HL-60/S4 (cell line): ENCODE data around the gene ZNF791.
"Not testable (repeated sequence)": the region's sequence is repeated elsewhere in the genome, so short reads cannot be mapped to it uniquely, and the experiment has no call there.

Source experiments
- in situ Hi-C: fragments of 300-500 bp; cut with MboI; formaldehyde crosslinking; loops from 2 replicates; pipeline ENCODE4 v1.14.3; 2022; ENCODE audit warnings: low sequenced_read_pairs

The ZNF791 gene

DNA sequence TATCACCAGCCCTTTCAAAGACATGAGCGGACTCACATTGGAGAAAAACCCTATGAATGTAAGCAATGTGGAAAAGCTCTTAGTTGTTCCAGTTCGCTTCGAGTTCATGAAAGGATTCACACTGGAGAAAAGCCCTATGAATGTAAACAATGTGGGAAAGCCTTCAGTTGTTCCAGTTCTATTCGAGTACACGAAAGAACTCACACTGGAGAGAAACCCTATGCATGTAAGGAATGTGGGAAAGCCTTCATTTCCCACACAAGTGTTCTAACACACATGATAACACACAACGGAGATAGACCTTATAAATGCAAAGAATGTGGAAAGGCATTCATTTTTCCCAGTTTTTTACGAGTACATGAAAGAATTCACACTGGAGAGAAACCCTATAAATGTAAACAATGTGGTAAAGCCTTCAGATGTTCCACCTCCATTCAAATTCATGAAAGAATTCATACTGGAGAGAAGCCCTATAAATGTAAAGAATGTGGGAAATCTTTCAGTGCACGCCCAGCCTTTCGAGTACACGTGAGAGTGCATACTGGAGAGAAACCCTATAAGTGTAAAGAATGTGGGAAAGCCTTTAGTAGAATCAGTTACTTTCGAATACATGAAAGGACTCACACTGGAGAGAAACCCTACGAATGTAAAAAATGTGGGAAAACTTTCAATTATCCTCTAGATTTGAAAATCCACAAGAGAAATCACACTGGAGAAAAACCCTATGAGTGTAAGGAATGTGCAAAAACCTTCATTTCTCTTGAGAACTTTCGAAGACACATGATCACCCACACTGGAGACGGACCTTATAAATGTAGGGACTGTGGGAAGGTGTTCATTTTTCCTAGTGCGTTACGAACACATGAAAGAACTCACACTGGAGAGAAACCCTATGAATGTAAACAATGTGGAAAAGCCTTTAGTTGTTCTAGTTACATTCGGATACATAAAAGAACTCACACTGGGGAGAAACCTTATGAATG lies 17.6 kb downstream of the ZNF791 start:
- in situ Hi-C loops: no loop called here

DNA sequence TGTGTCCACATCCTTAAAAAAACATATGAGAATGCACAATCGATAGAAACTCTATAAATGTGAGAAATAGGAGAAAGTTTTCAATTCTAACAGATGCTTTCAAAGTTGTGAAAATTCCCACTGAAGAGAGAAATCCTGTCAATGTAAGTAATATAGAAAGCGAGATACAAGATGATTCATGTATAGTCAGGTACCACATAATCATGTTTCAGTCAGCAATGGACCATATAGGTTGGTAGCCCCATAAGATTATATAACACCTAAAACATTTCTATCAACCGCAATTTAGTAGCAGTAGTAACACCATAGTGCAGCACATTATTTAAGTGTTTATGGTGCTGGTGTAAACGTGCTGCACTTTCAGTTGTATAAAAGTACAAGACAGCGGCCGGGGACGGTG lies 18.5 kb downstream of the ZNF791 start:
- in situ Hi-C loops: no loop called here

DNA sequence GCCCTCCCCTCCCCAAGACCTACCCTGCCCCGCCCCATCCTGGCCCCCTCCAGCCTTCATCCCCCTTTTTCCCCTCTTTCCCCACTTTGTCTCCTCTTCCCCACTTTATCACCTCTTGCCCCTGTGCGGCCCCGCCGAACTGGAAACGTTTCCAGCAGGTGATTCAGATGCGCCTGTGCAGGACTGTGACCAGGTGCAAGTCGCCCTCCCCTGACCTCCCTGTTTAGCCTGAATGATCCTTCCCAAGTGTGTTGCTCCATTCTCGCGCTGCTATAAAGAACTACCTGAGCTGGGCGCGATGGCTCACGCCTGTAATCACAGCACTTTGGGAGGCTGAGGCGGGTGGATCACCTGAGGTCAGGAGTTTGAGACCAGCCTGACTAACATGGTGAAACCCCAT lies 25.9 kb downstream of the ZNF791 start:
- in situ Hi-C loops: no loop called here

DNA sequence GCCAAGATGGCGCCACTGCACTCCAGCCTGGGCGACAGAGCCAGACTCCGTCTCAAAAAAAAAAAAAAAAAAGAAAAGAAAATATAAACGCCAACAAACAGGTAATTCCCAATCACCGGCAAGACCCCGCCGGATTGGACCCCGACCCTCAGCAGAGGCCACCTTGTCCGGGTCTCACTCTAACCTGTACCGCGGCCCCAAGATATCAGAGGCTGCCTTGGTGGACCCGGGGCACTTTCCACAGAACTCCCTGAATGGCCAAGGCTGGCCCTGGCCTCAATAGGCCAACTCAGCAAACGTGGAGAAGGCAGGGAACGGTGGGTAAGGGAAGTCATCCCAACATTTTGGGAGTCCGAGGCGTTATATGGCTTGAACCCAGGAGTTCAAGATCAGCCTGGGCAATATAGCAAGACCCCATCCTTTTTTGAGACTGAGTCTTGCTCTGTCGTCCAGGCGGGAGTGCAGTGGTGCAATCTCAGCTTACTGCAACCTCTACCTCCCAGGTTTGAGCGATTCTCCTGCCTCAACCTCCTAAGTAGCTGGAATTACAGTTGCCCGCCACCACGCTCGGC lies 28.0 kb downstream of the ZNF791 start:
- in situ Hi-C loops: no loop called here

DNA sequence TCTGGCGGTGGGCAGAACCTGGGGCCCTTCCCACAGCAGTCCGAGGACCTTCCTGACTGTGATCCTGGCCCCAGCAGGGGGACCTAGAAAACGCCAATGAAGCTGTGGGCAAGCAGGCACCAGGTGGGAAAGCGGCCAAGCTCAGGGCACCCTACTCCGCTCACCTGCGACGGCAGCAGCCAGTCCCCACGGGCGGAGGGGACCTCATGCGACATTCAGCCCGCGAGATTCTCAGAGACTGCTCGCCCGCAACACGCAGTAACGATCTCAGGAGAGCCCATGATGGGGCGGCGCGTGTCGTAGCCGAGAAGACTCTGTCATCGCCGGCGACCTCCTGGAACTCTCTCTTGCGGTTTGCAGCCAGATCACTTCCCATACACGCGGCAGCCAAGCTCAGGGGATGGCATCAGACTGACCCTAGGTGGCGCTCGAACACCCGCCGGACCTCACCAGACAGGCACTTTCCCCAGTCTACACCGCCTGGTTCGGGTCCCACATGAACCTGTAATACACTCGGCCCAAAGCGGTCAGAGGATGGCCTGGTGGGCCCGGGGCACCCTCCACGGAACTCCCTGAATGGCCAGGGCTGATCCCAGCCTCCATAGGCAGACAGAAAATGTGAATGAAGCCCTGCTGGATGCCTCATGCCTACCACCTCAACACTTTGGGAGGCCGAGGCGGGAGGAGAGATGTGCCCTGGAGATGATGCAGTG lies 29.3 kb downstream of the ZNF791 start:
- in situ Hi-C loops: no loop called here

DNA sequence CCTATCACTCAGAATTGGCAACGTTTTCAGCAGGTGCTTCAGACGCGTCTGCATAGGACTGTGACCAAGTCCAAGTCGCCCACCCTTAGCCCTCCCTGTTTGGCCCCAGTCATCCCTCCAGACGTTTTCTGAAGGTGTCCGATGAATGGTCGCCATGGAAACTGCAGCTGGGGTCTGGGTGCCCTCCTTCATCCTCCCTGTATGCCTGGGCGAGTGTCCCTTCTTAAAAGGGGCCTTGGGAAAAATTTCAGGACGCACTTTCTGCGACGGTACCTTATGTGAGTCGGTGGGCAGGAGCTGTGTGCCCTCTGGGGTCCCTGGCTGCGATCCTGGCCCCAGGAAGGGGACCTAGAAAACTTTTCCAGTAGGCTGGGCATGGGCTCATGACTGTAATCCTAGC lies 30.7 kb downstream of the ZNF791 start:
- in situ Hi-C loops: no loop called here

DNA sequence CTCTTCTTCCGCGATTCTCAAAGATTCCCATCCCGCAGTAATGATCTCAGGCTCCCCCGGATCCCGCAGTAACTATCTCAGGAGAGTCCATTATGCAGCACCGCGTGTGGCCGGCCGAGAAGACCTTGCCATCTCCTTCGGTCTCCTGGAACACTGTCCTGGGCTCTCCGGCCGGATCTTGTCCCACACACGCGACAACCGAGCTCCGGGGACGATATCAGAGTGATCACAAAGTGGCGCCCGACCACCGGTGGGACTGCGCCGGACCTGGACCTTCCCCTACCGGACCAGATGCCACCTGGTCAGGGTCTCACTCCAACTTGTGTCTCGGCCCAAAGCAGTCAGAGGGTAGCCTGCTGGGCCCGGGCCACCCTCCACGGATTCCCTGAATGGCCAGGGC lies 31.8 kb downstream of the ZNF791 start:
- in situ Hi-C loops: no loop called here

DNA sequence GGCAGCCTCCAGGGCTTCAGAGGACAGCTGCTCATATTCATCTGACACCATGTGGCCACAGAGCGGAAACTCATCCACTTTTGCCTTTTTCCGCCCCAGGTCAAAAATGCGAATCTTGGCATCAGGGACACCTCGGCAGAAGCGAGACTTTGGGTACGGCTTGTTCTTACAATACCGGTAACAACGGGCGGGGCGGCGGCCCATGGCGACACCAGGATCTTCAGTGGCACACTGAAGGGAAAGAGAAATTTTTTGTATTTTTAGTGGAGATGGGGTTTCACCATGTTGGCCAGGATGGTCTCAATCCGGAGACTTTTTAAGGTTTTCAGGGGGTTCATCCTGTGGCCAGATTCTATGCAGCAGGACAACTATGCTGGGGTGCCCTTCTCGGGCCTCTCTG lies 33.0 kb downstream of the ZNF791 start:
- in situ Hi-C loops: not testable (repeated sequence)

DNA sequence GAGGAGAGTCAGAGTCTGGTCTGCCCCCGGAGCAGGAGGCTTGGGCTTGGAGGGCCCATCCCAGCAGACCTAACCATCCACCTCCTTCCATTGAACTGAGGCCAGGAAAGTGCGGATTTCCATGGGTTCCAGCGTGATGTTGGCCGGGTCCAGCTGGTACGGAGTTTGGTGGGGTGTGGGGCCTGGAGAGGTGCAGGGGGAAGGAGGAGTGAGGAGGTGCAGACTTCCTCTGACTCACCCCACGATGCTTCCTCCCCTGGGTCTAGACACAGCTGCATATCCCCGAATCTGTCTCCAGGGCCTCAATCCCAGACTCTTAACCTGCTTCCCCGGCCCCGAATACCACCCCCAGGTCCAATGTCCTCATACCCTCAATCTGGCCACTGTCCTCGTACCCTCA lies 35.8 kb downstream of the ZNF791 start:
- in situ Hi-C loops: no loop called here

DNA sequence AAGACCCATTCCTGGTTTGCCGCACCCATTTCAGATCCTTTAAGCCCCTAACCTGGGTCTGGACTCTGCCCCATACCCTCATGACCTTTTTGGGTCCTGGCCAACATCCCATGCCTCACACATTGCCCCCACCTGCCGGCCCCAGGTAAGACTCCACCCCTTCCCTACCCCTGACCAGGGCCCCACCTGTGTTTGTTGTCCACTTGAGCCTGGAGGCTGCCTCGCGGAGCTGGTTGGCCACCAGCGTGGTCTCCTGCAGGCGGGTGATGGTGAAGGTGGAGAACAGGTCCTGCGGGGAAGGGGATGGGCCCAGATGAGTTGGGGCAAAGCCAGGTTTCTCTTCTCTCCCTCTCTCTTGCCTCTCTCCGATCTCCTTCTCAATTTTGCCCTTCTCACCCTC lies 36.3 kb downstream of the ZNF791 start:
- in situ Hi-C loops: no loop called here

DNA sequence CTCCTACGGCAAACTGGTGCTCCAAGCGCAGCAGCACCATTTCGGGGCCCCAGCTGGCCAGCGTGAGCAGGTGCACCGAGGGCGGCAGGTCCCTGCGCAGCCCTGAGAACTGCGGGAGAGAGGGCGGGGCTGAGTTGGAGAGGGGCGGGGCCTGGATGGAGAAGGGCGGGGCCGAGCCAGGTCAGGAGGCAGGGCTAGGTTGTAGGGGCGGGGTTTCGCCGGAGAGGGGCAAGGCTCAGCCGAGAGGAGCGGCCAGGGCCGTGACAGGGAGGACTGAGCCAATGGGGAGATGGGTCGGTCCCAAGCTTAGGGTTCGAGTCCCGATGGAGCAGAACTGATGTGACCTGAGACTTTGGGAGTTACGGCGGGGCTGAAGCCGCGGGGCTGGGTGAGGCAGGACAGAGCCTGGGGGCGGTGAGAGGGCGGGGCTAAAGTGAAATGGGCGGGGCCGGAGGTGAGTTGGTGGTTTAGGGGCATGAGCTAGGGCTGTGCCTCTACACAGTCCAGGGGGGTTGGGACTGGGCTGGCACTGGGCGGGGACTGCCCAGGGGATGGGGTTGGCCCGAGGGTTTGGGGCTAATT lies 36.9 kb downstream of the ZNF791 start:
- in situ Hi-C loops: no loop called here

DNA sequence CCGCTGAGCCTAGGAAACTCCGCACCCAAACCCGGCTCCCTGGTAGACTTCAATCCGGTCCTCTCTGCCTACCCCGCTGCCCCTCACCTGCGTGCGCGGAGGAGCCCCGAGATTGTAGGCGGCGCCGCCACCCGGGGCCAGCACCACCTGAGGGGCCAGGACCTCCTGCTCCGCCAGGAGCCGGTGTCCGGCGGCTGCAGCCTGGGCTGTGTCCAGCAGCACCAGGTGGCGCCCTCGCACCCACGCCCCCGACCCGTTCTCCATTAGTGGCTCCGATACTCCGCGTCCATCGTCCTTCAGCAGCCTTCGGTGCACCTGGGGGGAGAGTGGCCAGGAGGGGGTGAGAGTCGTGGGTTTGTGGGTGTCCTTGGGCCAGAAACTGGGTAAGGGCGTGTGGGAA lies 37.4 kb downstream of the ZNF791 start:
- in situ Hi-C loops: no loop called here

DNA sequence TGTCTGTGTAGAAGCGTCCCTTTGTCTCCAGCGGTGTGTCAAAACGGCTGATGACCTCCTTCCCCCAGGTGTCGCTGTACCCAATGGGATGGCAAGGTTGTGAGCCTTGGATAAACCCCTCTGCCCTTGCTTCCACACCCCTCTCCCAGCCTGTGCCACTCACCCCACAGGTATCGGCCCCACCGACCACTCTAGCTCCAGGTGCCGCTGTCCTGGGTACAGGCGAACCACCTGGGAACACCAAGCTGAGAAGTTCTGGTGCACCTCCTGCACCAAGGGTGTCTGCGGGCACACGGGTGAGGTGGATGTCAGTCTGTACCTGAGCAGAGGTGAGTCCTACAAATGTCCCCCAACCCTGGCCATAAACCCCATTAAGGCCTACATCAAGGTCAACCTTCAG lies 39.2 kb downstream of the ZNF791 start:
- in situ Hi-C loops: no loop called here

DNA sequence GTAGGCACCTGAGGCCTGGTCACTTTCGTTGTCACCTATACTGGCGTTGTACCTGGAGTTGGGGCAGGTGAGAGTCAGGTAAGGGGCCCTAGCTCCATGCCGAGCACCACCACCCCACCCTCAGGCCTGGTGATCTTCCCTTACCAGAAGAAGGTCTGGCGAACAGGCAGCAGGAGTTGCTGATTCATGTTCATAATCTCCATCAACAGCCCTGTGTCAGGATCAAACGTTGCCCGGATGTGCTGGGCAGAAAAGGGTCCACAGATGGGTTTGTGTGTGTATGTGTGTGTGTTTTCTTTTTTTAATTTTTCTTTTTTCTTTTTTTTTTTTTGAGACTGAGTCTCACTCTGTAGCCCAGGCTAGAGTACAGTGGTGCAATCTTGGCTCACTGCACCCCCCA lies 41.5 kb downstream of the ZNF791 start:
- in situ Hi-C loops: no loop called here

DNA sequence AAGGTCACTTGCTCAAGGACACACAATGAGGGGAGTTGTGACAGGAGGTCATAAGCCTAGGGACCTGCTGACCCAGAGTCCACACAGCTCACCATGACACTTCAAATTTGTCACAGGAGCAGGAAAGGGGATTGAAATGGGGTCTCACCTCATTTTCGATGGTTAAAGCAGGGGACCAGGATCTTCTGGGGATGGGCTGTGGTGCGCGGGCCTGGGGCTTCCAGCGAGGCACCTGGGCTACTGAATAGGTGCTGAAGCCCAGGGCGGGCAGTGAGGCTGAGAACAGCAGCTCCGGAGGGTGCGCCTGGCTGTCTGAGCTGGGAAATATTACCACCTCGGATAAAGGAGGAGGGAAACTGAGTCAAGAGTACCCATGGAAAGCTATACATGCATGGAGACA lies 44.8 kb downstream of the ZNF791 start:
- in situ Hi-C loops: no loop called here

DNA sequence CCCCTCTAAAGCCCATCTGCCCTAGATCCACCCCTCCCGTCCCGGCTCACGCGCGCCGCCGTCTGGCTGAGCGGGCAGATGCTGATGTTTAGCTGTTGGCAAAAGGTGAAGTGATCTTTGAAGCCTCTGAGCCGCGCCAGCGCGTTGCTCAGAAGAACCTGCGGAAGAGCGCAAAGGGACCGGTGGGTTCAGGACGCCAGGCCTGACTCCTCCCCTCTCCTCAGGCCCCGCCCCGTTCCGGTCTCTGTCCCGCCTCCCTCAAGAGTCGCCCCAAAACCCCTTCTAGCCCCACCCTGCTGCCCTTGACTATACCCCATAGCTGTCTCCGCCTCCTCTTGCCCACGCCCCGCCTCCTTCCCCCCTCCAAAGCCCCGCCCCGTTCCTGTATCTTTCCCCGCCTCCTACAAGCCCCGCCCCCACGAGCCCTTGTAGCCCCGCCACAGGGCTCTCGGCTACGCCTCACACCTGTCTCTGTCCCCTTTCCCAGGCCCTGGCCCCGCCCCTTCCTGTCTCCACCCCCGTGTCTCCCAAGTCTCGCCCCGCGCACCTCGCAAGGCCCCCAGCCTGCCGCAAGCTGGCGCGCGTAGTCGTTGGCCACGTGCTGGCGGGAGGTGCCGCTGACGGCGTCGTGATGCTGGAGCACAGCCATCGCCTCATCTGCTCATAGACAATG lies 46.3 kb downstream of the ZNF791 start:
- in situ Hi-C loops: no loop called here

DNA sequence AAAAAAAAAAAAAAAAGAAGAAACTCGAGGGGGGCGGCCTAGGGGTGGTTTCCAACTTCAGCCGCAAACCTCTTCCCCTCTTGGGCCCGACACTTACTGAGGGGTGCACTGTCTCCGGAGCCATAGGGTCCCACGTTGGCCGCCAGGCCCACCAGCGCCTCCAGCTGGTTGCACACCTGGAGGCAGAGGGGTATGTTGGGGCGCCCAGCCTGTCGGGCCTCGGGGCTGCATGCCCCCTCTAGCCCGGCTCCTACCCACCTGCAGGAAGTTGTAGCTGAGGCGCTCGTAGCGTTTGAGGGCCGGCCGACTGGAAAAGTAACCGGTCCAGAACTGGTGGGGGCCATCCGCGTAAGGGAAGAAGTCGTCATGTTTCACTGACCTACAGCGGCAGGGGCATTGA lies 47.2 kb downstream of the ZNF791 start:
- in situ Hi-C loops: no loop called here

DNA sequence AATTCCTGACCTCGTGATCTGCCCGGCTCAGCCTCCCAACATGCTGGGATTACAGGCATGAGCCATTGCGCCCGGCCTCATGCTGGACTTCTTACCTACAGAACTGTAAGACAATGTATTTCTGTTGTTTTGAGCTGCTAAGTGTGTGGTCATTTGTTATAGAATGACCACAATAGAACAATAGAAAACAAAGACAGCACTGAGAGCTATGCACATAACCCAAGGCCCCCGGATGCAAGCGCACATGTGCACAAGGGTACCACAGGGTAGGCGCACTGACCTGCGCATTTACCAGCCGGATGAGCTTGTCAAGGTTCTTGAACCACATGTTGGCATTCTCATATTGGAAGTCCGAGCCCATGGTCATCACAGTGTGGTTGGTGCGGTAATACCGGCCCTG lies 50.3 kb downstream of the ZNF791 start:
- in situ Hi-C loops: no loop called here

DNA sequence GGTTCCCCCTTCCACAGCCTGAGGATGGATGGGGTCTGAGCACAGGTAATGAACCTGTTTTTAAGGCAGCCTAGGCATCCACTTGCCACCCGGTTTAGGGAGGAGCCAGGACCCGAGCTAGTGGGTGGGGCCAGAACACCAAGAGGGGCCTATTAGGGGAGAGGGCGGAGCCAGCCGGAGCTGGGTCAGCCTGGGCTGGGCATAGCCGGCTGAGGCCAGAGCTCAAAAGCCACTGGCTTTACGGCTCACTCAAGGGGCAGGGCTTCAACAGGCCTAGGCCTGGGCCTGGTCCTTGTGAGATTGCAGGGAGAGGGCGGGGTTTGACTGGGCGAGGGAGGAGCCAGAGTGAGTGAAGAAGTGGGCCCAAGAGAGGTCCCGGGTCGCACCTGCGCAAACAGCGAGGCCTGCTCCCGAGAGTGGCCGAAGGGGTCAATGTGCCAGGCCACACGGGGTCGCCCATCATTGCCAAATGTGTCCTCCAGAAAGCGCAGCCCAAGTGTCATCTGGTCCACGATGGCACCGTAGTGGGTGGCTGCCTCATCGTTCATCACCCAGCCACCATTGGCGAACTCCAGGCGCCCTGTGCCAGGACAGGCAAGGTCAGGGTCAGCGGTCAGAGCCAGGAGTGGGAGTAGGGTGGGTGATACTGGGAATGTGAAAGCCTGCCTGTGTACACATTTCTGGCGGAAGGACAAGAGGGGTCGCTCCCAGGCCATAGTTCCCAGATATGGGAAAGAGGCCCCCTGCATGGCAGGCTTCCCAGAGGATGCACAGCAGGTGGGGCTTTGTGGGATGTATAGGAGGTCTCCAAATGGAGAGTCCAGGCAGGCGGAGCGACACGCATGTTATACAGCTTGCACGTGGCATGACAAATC lies 53.9 kb downstream of the ZNF791 start:
- in situ Hi-C loops: no loop called here

DNA sequence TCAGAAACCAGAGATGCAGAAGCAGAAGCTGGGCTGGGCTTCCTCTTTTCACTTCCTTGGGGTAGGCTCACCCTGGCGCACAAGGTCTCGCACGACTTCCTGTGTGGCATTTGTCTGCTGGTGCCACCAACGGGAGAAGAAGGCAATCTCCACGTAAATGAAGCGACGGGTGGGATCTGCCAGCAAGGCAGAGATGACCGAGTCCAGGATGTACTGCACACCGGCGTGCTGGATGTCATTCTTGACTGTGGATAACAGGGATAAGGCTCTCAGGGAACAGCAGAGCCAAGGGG lies 54.5 kb downstream of the ZNF791 start:
- in situ Hi-C loops: no loop called here
